SHP77 treated with DMSO at 0.1 percent for 48 hours (cell line): ENCODE measurements around the gene OTUD1.
A peak's percentile ranks its signal among the peaks of the same experiment; 100 is the strongest.
"Not testable (repeated sequence)": the region's sequence is repeated elsewhere in the genome, so short reads cannot be mapped to it uniquely, and the experiment has no call there.

ENCODE experiments used
- DNase-seq: peaks from one replicate; lab custom pipeline; 2025; lab: John Stamatoyannopoulos, UW

The OTUD1 gene

GRCh38 chr10:23438547-23439451 is at the start of gene OTUD1:
Gene OTUD1, plus strand, starts transcription at chr10:23439075. Its CDS starts 383 bp downstream, at chr10:23439458.
- peak; percentile 75 for DNase-seq

GRCh38 chr10:23390408-23390807 is 48.5 kb upstream of the OTUD1 start:
- not testable (repeated sequence) for DNase-seq

- DNase-seq = no peak
These were observed 48.1 kb upstream of the OTUD1 start for GRCh38 chr10:23390809-23391208.

GRCh38 chr10:23391821-23392220 is 47.1 kb upstream of the OTUD1 start:
- no peak for DNase-seq

GRCh38 chr10:23395017-23395416 is 43.9 kb upstream of the OTUD1 start:
- no peak for DNase-seq

- DNase-seq = no peak
These were observed 42.2 kb upstream of the OTUD1 start for GRCh38 chr10:23396695-23397094.

- DNase-seq = no peak
These were observed 39.2 kb upstream of the OTUD1 start for GRCh38 chr10:23399701-23400144.

- no peak for DNase-seq
These were observed 36.0 kb upstream of the OTUD1 start for GRCh38 chr10:23402856-23403255.

- no peak for DNase-seq
These were observed 35.6 kb upstream of the OTUD1 start for GRCh38 chr10:23403278-23403677.

GRCh38 chr10:23403719-23404118 is 35.2 kb upstream of the OTUD1 start:
- DNase-seq = no peak

- DNase-seq = no peak
These were observed 34.4 kb upstream of the OTUD1 start for GRCh38 chr10:23404461-23404980.

GRCh38 chr10:23405540-23405939 is 33.3 kb upstream of the OTUD1 start:
- DNase-seq = no peak

GRCh38 chr10:23406409-23406808 is 32.5 kb upstream of the OTUD1 start:
- DNase-seq = no peak

- DNase-seq = no peak
These were observed 30.4 kb upstream of the OTUD1 start for GRCh38 chr10:23408330-23408976.

GRCh38 chr10:23412223-23412622 is 26.7 kb upstream of the OTUD1 start:
- no peak for DNase-seq

- DNase-seq = no peak
These were observed 25.2 kb upstream of the OTUD1 start for GRCh38 chr10:23413629-23414089.

- no peak for DNase-seq
These were observed 24.2 kb upstream of the OTUD1 start for GRCh38 chr10:23414658-23415057.

- no peak for DNase-seq
These were observed 21.6 kb upstream of the OTUD1 start for GRCh38 chr10:23417254-23417653.

GRCh38 chr10:23418051-23418681 is 20.7 kb upstream of the OTUD1 start:
- DNase-seq = no peak

GRCh38 chr10:23419201-23419600 is 19.7 kb upstream of the OTUD1 start:
- DNase-seq = no peak

- DNase-seq = no peak
These were observed 19.1 kb upstream of the OTUD1 start for GRCh38 chr10:23419655-23420329.

GRCh38 chr10:23421397-23421796 is 17.5 kb upstream of the OTUD1 start:
- DNase-seq = no peak
